A549 (cell line): ENCODE data around the gene EFEMP2. TPM values are rescaled to one million over a fixed set of nuclear protein-coding genes. Genes with fewer than 3 reads are reported as not detected.

Experiments
- ATAC-seq, 2 experiments: fragments of 200-7000 bp in 1 of 2; fragments of >200 bp in 1 of 2; cut with Nextera tagmentation in 1 of 2; cut with Tn5 transposase in 1 of 2; 3 replicates each; pipeline versions ENCODE4 v1.8.0 to v1.9.1; 2018 to 2020; ENCODE audit warnings: mild to moderate bottlenecking in 1 of 2, moderate library complexity in 1 of 2
- CTCF ChIA-PET: fragments of 300-600 bp; sonication (Branson Sonifier 250); formaldehyde crosslinking; extraction: SDS; loops from one replicate; lab custom pipeline; 2021; ENCODE audit warnings: antibody characterized with exemption, inconsistent platforms; lab: Yijun Ruan, JAX
- POLR2A ChIA-PET: fragments of 350-600 bp; formaldehyde crosslinking; extraction: SDS; loops from one replicate; lab custom pipeline; 2021; ENCODE audit warnings: antibody characterized with exemption, inconsistent platforms; lab: Yijun Ruan, JAX
- DNase-seq, 2 experiments: peaks; one replicate each; pipeline versions ENCODE4 v3.0.0 to v3.0.0-alpha.2; 2011 to 2016; ENCODE audit warnings: low read depth in 1 of 2, low spot score in 1 of 2
- FAIRE-seq: peaks from 2 replicates; lab custom pipeline; 2011; peaks lifted over from hg19 to GRCh38; lab: Jason Lieb, UNC
- H3K27ac ChIP-seq, 2 experiments: fragments of >200 bp; sonication (Bioruptor Twin); formaldehyde crosslinking; 3 replicates each; pipeline ENCODE4 v1.5.1; 2016 to 2017
- H3K4me1 ChIP-seq: fragments of >200 bp; sonication (Bioruptor Twin); formaldehyde crosslinking; 3 replicates; pipeline ENCODE4 v1.6.1; 2016
- H3K4me2 ChIP-seq: fragments of >200 bp; sonication (Bioruptor Twin); formaldehyde crosslinking; 3 replicates; pipeline ENCODE4 v1.6.1; 2016
- H3K4me3 ChIP-seq: fragments of >200 bp; sonication (Bioruptor Twin); formaldehyde crosslinking; 3 replicates; pipeline ENCODE4 v1.5.1; 2016
- H3K9me3 ChIP-seq: fragments of >200 bp; sonication (Bioruptor Twin); formaldehyde crosslinking; 3 replicates; pipeline ENCODE4 v1.6.1; 2016
- CBX2 ChIP-seq: fragments of 200-600 bp; sonication (generic); IDR thresholded peaks from 2 replicates; pipeline ENCODE4 v1.6.1; 2016; ENCODE audit warnings: low read depth, mild to moderate bottlenecking, borderline replicate concordance
- FOSB ChIP-seq: fragments of 250-450 bp; sonication (Bioruptor Pico); IDR thresholded peaks from 2 replicates; pipeline ENCODE4 v1.5.0; 2020; ENCODE audit warnings: mild to moderate bottlenecking, moderate library complexity
- HDAC2 ChIP-seq: fragments of 200-600 bp; sonication (generic); IDR thresholded peaks from 2 replicates; pipeline ENCODE4 v1.6.1; 2016
- HEYL ChIP-seq: fragments of 250-450 bp; sonication (Bioruptor Pico); IDR thresholded peaks from 2 replicates; pipeline ENCODE4 v1.8.0; 2021; ENCODE audit warnings: mild to moderate bottlenecking, moderate library complexity
- HOXB13 ChIP-seq: fragments of 250-450 bp; sonication (Bioruptor Pico); IDR thresholded peaks from 2 replicates; pipeline ENCODE4 v1.5.0; 2020; ENCODE audit warnings: low read depth, mild to moderate bottlenecking, moderate library complexity
- HOXB5 ChIP-seq: fragments of 250-450 bp; sonication (Bioruptor Pico); IDR thresholded peaks from 2 replicates; pipeline ENCODE4 v1.5.0; 2020; ENCODE audit warnings: mild to moderate bottlenecking, moderate library complexity
- MYC ChIP-seq: IDR thresholded peaks from 2 replicates; pipeline ENCODE4 v1.6.1; 2012; ENCODE audit warnings: mild to moderate bottlenecking, inconsistent platforms, low read length, improper control_type of control experiment, borderline replicate concordance
- NFE2L2 ChIP-seq: fragments of 150-350 bp; conservative IDR thresholded peaks from 2 replicates; pipeline ENCODE4 v1.6.1; 2014; ENCODE audit warnings: low read length
- NPAS2 ChIP-seq: fragments of 250-450 bp; sonication (Bioruptor Pico); IDR thresholded peaks from 2 replicates; pipeline ENCODE4 v1.8.0; 2022; ENCODE audit warnings: mild to moderate bottlenecking, moderate library complexity, borderline replicate concordance
- NR3C1 ChIP-seq: fragments of >200 bp; sonication (Bioruptor Twin); formaldehyde crosslinking; IDR thresholded peaks from 3 replicates; pipeline ENCODE4 v1.6.1; 2017
- POLR2A ChIP-seq: IDR thresholded peaks from 2 replicates; pipeline ENCODE4 v1.6.1; 2012; ENCODE audit warnings: mild to moderate bottlenecking, low read length
- RAD21 ChIP-seq, 2 experiments: fragments of >200 bp in 1 of 2; sonication (Bioruptor Twin) in 1 of 2; formaldehyde crosslinking in 1 of 2; IDR thresholded peaks in 1 of 2; conservative IDR thresholded peaks in 1 of 2; 2 replicates in 1 of 2; 3 replicates in 1 of 2; pipeline ENCODE4 v1.6.1; 2012 to 2018; ENCODE audit warnings: inconsistent platforms in 1 of 2
- RCOR1 ChIP-seq: fragments of 150-350 bp; IDR thresholded peaks from 2 replicates; pipeline ENCODE4 v1.6.1; 2014; ENCODE audit warnings: antibody characterized with exemption, low read length, low read depth
- SMC3 ChIP-seq: fragments of >200 bp; sonication (Bioruptor Twin); formaldehyde crosslinking; IDR thresholded peaks from 3 replicates; pipeline ENCODE4 v1.6.1; 2018; ENCODE audit warnings: inconsistent platforms
- TFCP2L1 ChIP-seq: fragments of 250-450 bp; sonication (Bioruptor Pico); IDR thresholded peaks from 2 replicates; pipeline ENCODE4 v1.5.0; 2021; ENCODE audit warnings: mild to moderate bottlenecking
- ZC3H11A ChIP-seq: fragments of 450-650 bp; IDR thresholded peaks from 2 replicates; pipeline ENCODE4 v1.6.1; 2014; ENCODE audit warnings: antibody characterized with exemption, mild to moderate bottlenecking
- ZNF302 ChIP-seq: fragments of 250-450 bp; sonication (Bioruptor Pico); IDR thresholded peaks from 2 replicates; pipeline ENCODE4 v1.9.0; 2021; ENCODE audit warnings: inconsistent platforms, mild to moderate bottlenecking, moderate library complexity
- ZSCAN20 ChIP-seq: fragments of 250-450 bp; sonication (Bioruptor Pico); IDR thresholded peaks from 2 replicates; pipeline ENCODE4 v1.8.0; 2022; ENCODE audit warnings: mild to moderate bottlenecking, moderate library complexity
- WGBS: methylation state at CpG from one replicate; pipeline ENCODE4 v1.1.6; 2017; ENCODE audit errors: missing lambda C conversion rate; 5-methylcytosine and 5-hydroxymethylcytosine counted together
- polyA plus RNA-seq, 4 experiments: library from polyadenylated mRNA; depleted of rRNA in 3 of 4; stranded (reverse); fragments of >200 nt; fragmentation: RNase III in 1 of 4; extraction: RNeasy Plus Mini Kit Qiagen cat#74134 plus additional on column Dnase treatment in 1 of 4; gene quantifications; 2 replicates in 3 of 4; 3 replicates in 1 of 4; pipeline ENCODE4 v1.2.3, GENCODE V29; 2011 to 2017
- TF ChIP-seq, protein P1 (sequence below): fragments of 200-600 bp; sonication (generic); IDR thresholded peaks from 2 replicates; pipeline ENCODE4 v1.6.1; 2016; ENCODE audit warnings: antibody characterized with exemption, mild to moderate bottlenecking, moderate library complexity
- TF ChIP-seq, protein P2 (sequence below): fragments of >200 bp; sonication (Bioruptor Twin); formaldehyde crosslinking; IDR thresholded peaks from 3 replicates; pipeline ENCODE4 v1.6.1; 2016
- TF ChIP-seq, protein P3 (sequence below): fragments of 250-450 bp; sonication (Bioruptor Pico); IDR thresholded peaks from 2 replicates; pipeline ENCODE4 v1.5.0; 2021; ENCODE audit warnings: mild to moderate bottlenecking, moderate library complexity, borderline replicate concordance
- TF ChIP-seq, protein P4 (sequence below): fragments of 250-450 bp; sonication (Bioruptor Pico); IDR thresholded peaks from 2 replicates; pipeline ENCODE4 v1.5.0; 2020; ENCODE audit warnings: low read depth, mild to moderate bottlenecking, moderate library complexity
- TF ChIP-seq, protein P5 (sequence below): fragments of 150-350 bp; IDR thresholded peaks from 2 replicates; pipeline ENCODE4 v1.6.1; 2014; ENCODE audit warnings: low read depth, mild to moderate bottlenecking, low read length

Gene EFEMP2
- polyA plus RNA-seq, 2 of the 4 experiments (the other 2 are of a cell fraction): 1.3 to 1.4 TPM

DNA sequence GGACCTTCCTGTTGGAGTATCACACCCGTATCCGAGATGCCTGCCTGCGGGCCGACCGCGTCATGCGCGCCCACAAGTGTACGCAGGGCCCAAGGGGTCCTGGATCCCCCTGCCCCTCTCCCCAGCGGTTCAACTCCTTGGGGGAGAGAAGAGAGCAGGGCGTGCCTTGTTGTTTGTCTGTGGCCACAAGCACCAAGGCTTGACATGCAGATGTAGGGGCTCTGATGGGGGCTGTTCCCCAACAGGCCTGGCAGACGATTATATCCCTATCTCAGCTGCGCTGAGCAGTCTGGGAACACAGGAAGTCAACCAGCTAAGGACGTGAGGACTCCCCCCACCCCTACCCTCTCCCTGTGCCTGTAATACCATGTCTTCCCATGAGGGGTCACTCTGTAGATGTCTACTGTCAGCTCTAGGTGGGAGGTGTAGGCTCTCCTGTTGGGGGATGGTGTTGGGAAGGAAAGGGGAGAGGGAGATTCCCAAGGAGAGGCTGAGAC is 21.5 kb downstream of the EFEMP2 start (continued):
- no peak for TF ChIP-seq ZSCAN20
- TF ChIP-seq FOSB (CRISPR knock-in tag): peak; percentile 27; the same call in 1 of the 2 replicates

DNA sequence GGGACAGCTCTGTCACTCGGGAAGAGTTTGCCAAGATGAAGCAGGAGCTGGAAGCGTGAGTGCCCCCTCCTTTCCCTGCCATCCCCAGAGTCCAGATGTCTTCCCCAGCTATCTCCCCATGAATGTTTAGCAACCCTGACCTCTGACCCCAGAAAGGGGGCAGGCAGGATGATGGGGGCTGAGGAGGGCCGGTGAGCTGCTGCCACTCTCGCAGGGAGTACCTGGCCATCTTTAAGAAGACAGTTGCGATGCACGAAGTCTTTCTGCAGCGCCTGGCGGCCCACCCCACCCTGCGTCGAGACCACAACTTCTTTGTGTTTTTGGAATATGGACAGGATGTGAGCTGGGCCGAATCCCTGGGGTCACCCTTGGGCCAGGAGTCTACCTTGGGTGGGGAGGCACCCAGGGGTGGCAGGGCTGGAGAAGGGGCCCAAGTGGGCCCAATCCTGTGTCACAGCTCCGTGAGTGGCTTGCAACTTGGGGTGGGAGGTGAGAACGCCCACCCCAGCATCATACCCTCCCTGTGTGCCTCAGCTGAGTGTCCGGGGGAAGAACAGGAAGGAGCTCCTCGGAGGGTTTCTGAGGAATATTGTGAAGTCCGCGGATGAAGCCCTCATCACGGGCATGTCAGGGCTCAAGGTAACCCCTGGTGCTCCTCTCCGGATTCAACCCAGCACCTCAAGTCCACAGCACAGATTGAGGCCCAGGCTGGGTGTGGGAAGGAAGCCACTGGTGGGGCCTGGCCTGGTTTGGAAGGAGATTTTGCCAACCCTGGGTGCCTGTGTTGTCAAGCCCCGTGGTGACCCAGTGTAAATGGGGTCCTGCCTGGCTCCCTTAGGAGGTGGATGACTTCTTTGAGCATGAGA is 22.1 kb downstream of the EFEMP2 start:
- ATAC-seq (peak; percentile 9 to 19), FAIRE-seq (no peak), DNase-seq (no peak)
- Histone ChIP-seq H3K9me3 (no peaks in the 10 kb centered on the region), H3K4me3 (no peak overlapping the region), H3K4me1 (peaks cover 15% of the 10 kb centered on the region), H3K27ac (no peak overlapping the region), H3K4me2 (no peak overlapping the region)
- WGBS: 91% methylated on average over 18 of the region's 20 CpGs
- POLR2A ChIA-PET: interaction anchor here (1.3 to 5.6 kb wide), 2 partner anchors 9 to 40 kb away, joined by 3 to 36 read pairs; partner anchors contain the start of genes CCDC85B, CFL1 and MUS81
- CTCF ChIA-PET: interaction anchor here (0.7 to 7.5 kb wide), 13 partner anchors 10 to 145 kb away, joined by 3 to 45 read pairs (median 4); partner anchors contain the start of genes KAT5 and MUS81
- TF ChIP-seq, protein P1, sequence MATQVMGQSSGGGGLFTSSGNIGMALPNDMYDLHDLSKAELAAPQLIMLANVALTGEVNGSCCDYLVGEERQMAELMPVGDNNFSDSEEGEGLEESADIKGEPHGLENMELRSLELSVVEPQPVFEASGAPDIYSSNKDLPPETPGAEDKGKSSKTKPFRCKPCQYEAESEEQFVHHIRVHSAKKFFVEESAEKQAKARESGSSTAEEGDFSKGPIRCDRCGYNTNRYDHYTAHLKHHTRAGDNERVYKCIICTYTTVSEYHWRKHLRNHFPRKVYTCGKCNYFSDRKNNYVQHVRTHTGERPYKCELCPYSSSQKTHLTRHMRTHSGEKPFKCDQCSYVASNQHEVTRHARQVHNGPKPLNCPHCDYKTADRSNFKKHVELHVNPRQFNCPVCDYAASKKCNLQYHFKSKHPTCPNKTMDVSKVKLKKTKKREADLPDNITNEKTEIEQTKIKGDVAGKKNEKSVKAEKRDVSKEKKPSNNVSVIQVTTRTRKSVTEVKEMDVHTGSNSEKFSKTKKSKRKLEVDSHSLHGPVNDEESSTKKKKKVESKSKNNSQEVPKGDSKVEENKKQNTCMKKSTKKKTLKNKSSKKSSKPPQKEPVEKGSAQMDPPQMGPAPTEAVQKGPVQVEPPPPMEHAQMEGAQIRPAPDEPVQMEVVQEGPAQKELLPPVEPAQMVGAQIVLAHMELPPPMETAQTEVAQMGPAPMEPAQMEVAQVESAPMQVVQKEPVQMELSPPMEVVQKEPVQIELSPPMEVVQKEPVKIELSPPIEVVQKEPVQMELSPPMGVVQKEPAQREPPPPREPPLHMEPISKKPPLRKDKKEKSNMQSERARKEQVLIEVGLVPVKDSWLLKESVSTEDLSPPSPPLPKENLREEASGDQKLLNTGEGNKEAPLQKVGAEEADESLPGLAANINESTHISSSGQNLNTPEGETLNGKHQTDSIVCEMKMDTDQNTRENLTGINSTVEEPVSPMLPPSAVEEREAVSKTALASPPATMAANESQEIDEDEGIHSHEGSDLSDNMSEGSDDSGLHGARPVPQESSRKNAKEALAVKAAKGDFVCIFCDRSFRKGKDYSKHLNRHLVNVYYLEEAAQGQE: peak; percentile 2; the same call in 1 of the 2 replicates
- TF ChIP-seq MYC (no peak), HDAC2 (no peak), ZNF302 (CRISPR knock-in tag) (no peak), NR3C1 (no peak)

DNA sequence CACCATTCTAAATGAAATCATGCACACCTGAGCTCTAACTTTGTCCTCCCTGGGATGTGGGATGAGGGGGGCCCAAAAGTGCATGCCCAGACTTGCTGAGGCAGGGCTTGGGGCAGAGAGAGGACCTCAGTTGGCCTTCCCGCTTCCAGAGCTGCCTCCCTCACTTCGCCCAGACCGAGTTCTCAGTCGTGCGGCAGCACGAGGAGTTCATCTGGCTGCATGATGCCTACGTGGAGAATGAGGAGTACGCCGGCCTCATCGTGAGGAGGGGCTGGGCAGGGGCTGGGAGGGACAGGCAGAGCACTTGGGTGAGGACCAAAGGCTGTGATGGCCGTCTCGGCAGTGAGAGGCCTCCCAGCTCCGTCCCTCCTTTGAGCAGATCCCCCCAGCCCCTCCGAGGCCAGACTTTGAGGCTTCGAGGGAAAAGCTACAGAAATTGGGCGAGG is 22.8 kb downstream of the EFEMP2 start:
- 85% methylated on average over 16 of the region's 16 CpGs for WGBS
- no peak for FAIRE-seq

More for the DNA sequence above, 22.8 kb downstream of the EFEMP2 start:
- H3K4me3 ChIP-seq: no peak overlapping the region
- ChIA-PET POLR2A (interaction anchor here (5.6 kb wide), 1 partner anchor 9 kb away, joined by 36 read pairs; the partner anchor contains the start of genes CFL1 and MUS81), CTCF (interaction anchor here (0.7 to 7.5 kb wide), 8 partner anchors 10 to 145 kb away, joined by 3 to 45 read pairs (median 6); partner anchors contain the start of genes KAT5 and MUS81)
- H3K4me2 ChIP-seq: no peak overlapping the region
- peak overlapping the region in 1 of 2 experiments; percentile 15; a peak in 1 of 6 replicates for H3K27ac ChIP-seq
- H3K4me1 ChIP-seq: peaks cover 8% of the 10 kb centered on the region
- TF ChIP-seq SMC3 (no peak), CBX2 (no peak), TFCP2L1 (CRISPR knock-in tag) (no peak), HEYL (CRISPR knock-in tag) (no peak), NPAS2 (no peak), HDAC2 (no peak), RCOR1 (no peak), NFE2L2 (no peak), HOXB5 (CRISPR knock-in tag) (no peak), RAD21 (conservative IDR thresholded peaks at IDR 0.05 in 1 of 2, IDR thresholded peaks at IDR 0.05 in 1 of 2) (no peak), POLR2A (no peak), ZSCAN20 (no peak), ZC3H11A (no peak), HOXB13 (CRISPR knock-in tag) (no peak)
- TF ChIP-seq, protein P2, sequence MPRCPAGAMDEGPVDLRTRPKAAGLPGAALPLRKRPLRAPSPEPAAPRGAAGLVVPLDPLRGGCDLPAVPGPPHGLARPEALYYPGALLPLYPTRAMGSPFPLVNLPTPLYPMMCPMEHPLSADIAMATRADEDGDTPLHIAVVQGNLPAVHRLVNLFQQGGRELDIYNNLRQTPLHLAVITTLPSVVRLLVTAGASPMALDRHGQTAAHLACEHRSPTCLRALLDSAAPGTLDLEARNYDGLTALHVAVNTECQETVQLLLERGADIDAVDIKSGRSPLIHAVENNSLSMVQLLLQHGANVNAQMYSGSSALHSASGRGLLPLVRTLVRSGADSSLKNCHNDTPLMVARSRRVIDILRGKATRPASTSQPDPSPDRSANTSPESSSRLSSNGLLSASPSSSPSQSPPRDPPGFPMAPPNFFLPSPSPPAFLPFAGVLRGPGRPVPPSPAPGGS: no peak
- TF ChIP-seq, protein P3, sequence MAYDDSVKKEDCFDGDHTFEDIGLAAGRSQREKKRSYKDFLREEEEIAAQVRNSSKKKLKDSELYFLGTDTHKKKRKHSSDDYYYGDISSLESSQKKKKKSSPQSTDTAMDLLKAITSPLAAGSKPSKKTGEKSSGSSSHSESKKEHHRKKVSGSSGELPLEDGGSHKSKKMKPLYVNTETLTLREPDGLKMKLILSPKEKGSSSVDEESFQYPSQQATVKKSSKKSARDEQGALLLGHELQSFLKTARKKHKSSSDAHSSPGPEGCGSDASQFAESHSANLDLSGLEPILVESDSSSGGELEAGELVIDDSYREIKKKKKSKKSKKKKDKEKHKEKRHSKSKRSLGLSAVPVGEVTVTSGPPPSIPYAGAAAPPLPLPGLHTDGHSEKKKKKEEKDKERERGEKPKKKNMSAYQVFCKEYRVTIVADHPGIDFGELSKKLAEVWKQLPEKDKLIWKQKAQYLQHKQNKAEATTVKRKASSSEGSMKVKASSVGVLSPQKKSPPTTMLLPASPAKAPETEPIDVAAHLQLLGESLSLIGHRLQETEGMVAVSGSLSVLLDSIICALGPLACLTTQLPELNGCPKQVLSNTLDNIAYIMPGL (CRISPR knock-in tag): no peak
- TF ChIP-seq, protein P4, sequence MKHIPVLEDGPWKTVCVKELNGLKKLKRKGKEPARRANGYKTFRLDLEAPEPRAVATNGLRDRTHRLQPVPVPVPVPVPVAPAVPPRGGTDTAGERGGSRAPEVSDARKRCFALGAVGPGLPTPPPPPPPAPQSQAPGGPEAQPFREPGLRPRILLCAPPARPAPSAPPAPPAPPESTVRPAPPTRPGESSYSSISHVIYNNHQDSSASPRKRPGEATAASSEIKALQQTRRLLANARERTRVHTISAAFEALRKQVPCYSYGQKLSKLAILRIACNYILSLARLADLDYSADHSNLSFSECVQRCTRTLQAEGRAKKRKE (CRISPR knock-in tag): no peak
- TF ChIP-seq, protein P5, sequence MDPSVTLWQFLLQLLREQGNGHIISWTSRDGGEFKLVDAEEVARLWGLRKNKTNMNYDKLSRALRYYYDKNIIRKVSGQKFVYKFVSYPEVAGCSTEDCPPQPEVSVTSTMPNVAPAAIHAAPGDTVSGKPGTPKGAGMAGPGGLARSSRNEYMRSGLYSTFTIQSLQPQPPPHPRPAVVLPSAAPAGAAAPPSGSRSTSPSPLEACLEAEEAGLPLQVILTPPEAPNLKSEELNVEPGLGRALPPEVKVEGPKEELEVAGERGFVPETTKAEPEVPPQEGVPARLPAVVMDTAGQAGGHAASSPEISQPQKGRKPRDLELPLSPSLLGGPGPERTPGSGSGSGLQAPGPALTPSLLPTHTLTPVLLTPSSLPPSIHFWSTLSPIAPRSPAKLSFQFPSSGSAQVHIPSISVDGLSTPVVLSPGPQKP: no peak
- H3K9me3 ChIP-seq: no peaks in the 10 kb centered on the region
- no peak for DNase-seq
- peak; percentile 8 to 12; a peak in 4 of 6 replicates for ATAC-seq
